ENCODE measurements around the gene NRAP. TPM values are rescaled to one million over a fixed set of nuclear protein-coding genes. Genes with fewer than 3 reads are reported as not detected.

The NRAP gene
- under 1 TPM in 2 of 4 donors, not detected in 2; 0.08 to 0.31 TPM for total RNA-seq

DNA sequence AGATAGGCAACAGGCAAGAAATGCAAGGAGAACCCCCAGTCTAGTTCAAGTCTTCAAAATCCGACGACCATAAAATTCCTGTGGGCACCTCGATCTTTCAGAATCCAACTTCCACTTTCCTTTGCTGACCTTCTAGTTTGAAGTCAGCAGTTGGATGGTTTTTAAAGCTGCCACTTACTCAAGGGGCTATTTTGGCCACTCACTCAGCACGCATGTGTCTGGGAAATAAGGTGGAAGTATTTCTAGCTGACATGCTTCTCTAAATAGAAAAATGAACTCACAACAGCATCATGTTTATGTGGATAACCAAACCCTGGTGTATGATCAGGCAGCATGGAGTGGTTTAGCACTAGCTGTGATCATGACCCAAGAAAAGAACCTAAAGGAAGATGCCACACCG is at the start of gene NRAP:
TSS of gene NRAP (minus strand) at position 134 of the 400 bp plus-strand sequence. CDS start 159 bp downstream, outside the sequence.
- H3K4me1 ChIP-seq: peaks cover 4% of the 10 kb centered on the region
- no peak within 1 kb of the TSS for H3K4me3 ChIP-seq
- no peaks in the 10 kb centered on the region for H3K36me3 ChIP-seq
- no peaks in the 10 kb centered on the region for H3K9me3 ChIP-seq
- H3K27ac ChIP-seq: no peak within 1 kb of the TSS
- WGBS: 95% methylated on average over 5 of the region's 5 CpGs
- H3K27me3 ChIP-seq: no peaks in the 10 kb centered on the region
- TF ChIP-seq EP300 (IDR thresholded peaks at IDR 0.05) (no peak), POLR2AphosphoS5 (IDR thresholded peaks at IDR 0.05) (no peak), POLR2A (IDR thresholded peaks at IDR 0.05) (no peak)
- TF ChIP-seq, protein P1, sequence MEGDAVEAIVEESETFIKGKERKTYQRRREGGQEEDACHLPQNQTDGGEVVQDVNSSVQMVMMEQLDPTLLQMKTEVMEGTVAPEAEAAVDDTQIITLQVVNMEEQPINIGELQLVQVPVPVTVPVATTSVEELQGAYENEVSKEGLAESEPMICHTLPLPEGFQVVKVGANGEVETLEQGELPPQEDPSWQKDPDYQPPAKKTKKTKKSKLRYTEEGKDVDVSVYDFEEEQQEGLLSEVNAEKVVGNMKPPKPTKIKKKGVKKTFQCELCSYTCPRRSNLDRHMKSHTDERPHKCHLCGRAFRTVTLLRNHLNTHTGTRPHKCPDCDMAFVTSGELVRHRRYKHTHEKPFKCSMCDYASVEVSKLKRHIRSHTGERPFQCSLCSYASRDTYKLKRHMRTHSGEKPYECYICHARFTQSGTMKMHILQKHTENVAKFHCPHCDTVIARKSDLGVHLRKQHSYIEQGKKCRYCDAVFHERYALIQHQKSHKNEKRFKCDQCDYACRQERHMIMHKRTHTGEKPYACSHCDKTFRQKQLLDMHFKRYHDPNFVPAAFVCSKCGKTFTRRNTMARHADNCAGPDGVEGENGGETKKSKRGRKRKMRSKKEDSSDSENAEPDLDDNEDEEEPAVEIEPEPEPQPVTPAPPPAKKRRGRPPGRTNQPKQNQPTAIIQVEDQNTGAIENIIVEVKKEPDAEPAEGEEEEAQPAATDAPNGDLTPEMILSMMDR (IDR thresholded peaks at IDR 0.05): no peak
- no peak for DNase-seq (ENCODE audit: low spot score in 2 of 2)

- H3K36me3 ChIP-seq: peaks cover 11% of the 10 kb centered on the region
- H3K4me3 ChIP-seq: no peak overlapping the region
- 46% methylated on average over 2 of the region's 2 CpGs for WGBS
- TF ChIP-seq POLR2A (IDR thresholded peaks at IDR 0.05) (no peak), POLR2AphosphoS5 (IDR thresholded peaks at IDR 0.05) (no peak), EP300 (IDR thresholded peaks at IDR 0.05) (no peak)
- TF ChIP-seq, protein P1 (IDR thresholded peaks at IDR 0.05): no peak
- no peaks in the 10 kb centered on the region for H3K4me1 ChIP-seq
- no peak for DNase-seq (ENCODE audit: low spot score in 2 of 2)
- H3K9me3 ChIP-seq: no peaks in the 10 kb centered on the region
- no peaks in the 10 kb centered on the region for H3K27me3 ChIP-seq
- H3K27ac ChIP-seq: no peak overlapping the region
Measured at GRCh38 chr10:113713640-113713982, 49.8 kb upstream of the NRAP start.

- no peaks in the 10 kb centered on the region for H3K27me3 ChIP-seq
- DNase-seq (ENCODE audit: low spot score in 2 of 2): no peak
- 64% methylated on average over 8 of the region's 8 CpGs for WGBS
- peaks cover 11% of the 10 kb centered on the region for H3K36me3 ChIP-seq
- no peak overlapping the region for H3K27ac ChIP-seq
- H3K4me1 ChIP-seq: no peaks in the 10 kb centered on the region
- TF ChIP-seq POLR2A (IDR thresholded peaks at IDR 0.05) (no peak), EP300 (IDR thresholded peaks at IDR 0.05) (no peak), POLR2AphosphoS5 (IDR thresholded peaks at IDR 0.05) (no peak)
- TF ChIP-seq, protein P1 (IDR thresholded peaks at IDR 0.05): no peak
- H3K9me3 ChIP-seq: no peaks in the 10 kb centered on the region
- no peak overlapping the region for H3K4me3 ChIP-seq
Measured at GRCh38 chr10:113712755-113713639, 49.2 kb upstream of the NRAP start.

- H3K4me1 ChIP-seq: peaks cover 4% of the 10 kb centered on the region
- H3K9me3 ChIP-seq: no peaks in the 10 kb centered on the region
- DNase-seq (ENCODE audit: low spot score in 2 of 2): no peak
- H3K36me3 ChIP-seq: peaks cover 6% of the 10 kb centered on the region
- 76% methylated on average over 3 of the region's 3 CpGs for WGBS
- H3K4me3 ChIP-seq: no peak overlapping the region
- no peak overlapping the region for H3K27ac ChIP-seq
- TF ChIP-seq, protein P1 (IDR thresholded peaks at IDR 0.05): no peak
- TF ChIP-seq EP300 (IDR thresholded peaks at IDR 0.05) (no peak), POLR2AphosphoS5 (IDR thresholded peaks at IDR 0.05) (no peak), POLR2A (IDR thresholded peaks at IDR 0.05) (no peak)
- no peaks in the 10 kb centered on the region for H3K27me3 ChIP-seq
Measured at GRCh38 chr10:113712024-113712423, 48.2 kb upstream of the NRAP start.

DNA sequence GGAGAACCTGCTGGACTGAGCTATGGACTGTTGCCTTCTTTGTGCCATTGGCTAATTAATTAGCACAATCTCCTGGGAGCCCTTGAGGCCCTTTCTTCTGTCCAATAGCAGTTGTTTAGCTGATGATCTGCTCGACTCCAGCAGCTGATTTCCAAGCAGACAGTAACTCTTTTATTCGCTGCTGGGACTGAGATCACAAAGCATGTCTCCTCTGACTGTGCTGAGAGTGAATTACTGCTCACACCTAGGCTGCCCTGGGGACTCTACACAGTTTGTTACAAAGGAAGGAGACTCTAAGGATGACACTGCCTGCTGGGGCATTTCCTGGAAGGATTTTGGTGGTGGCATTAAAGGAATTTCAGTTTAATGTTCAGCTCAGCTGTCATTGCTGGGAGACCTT is 47.3 kb upstream of the NRAP start:
- no peak for DNase-seq (ENCODE audit: low spot score in 2 of 2)
- Histone ChIP-seq H3K4me1 (peaks cover 6% of the 10 kb centered on the region), H3K36me3 (peaks cover 4% of the 10 kb centered on the region), H3K4me3 (no peak overlapping the region), H3K27me3 (no peaks in the 10 kb centered on the region), H3K9me3 (no peaks in the 10 kb centered on the region), H3K27ac (peak overlapping the region; percentile 47)
- 58% methylated on average over 2 of the region's 2 CpGs for WGBS
- TF ChIP-seq POLR2AphosphoS5 (IDR thresholded peaks at IDR 0.05): no peak
- TF ChIP-seq, protein P1 (IDR thresholded peaks at IDR 0.05): no peak
- TF ChIP-seq EP300 (IDR thresholded peaks at IDR 0.05): no peak
- no peak for TF ChIP-seq POLR2A (IDR thresholded peaks at IDR 0.05)

All from suprapubic skin (tissue), 4 donors.